ENCODE results near the gene LGMN. TPM values are rescaled to one million over a fixed set of nuclear protein-coding genes. Genes with fewer than 3 reads are reported as not detected.
"Not testable (repeated sequence)": the region's sequence is repeated elsewhere in the genome, so short reads cannot be mapped to it uniquely, and the experiment has no call there.

Gene LGMN
- polyA plus RNA-seq, 1 donor = 124 TPM

DNA sequence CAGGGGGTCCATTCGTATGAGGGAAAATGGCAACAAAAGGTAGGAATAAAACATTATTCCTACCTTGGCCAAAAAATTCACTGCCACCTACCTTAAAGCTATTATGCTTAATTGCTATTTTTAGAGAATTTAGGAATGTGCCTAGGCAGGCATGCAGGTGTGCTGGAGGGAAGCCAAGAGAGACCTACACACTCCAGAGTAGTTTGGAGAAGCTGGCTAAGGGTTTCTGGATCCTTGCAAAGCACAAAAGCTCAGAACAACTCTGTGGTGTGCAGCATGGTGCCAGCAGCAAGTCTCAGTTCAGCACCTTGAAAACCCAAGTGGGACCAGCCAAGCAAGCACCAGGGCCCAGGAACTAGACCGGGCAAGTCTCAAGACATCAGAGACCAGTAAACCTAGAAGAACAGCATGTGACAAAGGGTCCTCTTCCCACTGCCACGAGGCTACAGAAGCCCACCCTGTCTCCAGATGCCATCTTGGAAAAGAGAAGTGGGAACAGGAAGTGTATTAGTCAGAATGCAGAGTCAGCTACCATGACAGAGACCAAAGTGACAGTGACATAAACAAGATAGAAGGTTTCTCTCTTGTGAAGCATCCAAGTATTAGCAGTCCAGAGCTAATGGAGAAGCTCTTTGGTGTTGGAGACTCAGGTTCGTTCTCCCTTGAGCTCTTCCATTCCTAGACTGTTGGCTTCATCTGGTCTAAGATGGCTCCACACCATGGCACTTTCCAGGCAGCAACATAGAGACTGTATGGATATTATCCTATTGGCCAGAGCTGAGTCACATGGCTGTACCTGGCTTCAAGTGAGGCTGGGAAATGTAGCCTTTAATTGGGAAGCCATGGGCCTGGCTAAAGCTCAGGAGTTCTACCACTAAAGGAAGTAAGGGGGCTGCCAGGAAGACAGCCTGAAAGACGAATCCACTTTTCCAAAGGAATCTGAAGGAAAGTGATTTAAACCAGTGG, 15.5 kb upstream of the LGMN start:
- not testable (repeated sequence) for DNase-seq

- DNase-seq = no peak
Observed at GRCh38 chr14:92760524-92760805, 12.0 kb upstream of the LGMN start.

GRCh38 chr14:92759679-92760523, 11.5 kb upstream of the LGMN start:
- no peak for DNase-seq

- DNase-seq = no peak
Observed at GRCh38 chr14:92759300-92759678, 10.9 kb upstream of the LGMN start.

GRCh38 chr14:92756446-92756845, 8.0 kb upstream of the LGMN start:
- no peak for DNase-seq

DNA sequence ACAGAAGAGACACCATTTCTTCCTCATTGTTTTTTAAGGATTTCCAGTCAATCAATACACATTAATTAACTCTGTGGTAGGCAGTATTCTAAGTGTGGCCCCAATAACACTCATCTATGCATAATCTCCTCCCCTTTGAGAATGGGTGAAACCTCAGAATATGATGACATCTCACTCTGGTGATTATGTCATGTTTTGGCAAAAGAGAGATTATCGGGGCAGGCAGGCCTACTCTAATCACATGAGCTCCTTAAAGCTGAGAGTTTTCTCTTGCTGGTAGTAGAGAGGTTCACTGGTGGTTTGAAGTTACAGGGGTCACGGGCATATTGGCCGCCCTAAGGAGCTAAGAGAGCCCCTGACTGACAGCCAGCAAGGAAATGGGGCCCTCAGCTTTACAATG, 7.1 kb upstream of the LGMN start:
- no peak for DNase-seq

- DNase-seq = no peak
Observed at GRCh38 chr14:92754966-92755365, 6.5 kb upstream of the LGMN start.

- DNase-seq = no peak
Observed at GRCh38 chr14:92753250-92753649, 4.8 kb upstream of the LGMN start.

- DNase-seq = no peak
Observed at GRCh38 chr14:92751819-92752218, 3.4 kb upstream of the LGMN start.

DNA sequence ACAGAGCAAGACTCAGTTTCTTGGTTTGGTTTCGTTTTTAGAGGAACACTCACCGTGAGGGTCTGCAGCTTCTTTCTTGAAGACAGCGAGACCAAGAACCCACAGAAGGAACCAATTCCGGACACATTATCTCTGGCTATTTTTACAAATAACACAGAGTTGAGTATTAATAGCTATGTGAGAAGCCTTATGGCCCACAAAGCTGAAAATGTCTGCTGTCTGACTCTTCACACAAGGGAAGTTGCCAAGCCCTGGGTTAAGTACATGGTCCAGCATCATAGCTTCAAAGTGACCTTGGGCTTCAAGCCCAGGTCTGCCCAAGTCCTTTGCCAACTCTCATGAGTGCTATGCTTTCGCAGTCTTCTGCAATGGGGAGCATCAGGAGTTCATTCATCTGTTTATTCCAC, 2.6 kb upstream of the LGMN start:
- no peak for DNase-seq

DNA sequence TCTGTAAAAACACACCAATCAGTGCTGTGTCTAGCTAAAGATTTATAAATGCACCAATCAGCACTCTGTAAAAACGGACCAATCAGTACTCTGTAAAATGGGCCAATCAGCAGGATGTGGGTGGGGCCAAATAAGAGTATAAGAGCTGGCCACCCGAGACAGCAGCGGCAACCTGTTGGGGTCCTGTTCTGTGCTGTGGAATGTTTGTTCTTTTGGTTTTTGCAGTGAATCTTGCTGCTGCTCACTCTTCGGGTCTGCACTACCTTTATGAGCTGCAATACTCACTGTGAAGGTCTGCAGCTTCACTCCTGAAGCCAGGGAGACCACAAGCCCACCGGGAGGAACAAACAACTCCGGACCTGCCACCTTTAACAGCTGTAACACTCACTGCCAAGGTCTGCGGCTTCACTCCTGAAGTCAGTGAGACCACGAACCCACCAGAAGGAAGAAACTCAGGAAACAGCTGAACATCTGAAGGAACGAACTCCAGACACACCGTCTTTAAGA, 1.8 kb upstream of the LGMN start:
- DNase-seq = not testable (repeated sequence)

- DNase-seq = peak; percentile 24
Observed at GRCh38 chr14:92747701-92748258, 647 bp downstream of the LGMN start.

- DNase-seq = no peak
Observed at GRCh38 chr14:92744198-92744597, 4.2 kb downstream of the LGMN start.

DNA sequence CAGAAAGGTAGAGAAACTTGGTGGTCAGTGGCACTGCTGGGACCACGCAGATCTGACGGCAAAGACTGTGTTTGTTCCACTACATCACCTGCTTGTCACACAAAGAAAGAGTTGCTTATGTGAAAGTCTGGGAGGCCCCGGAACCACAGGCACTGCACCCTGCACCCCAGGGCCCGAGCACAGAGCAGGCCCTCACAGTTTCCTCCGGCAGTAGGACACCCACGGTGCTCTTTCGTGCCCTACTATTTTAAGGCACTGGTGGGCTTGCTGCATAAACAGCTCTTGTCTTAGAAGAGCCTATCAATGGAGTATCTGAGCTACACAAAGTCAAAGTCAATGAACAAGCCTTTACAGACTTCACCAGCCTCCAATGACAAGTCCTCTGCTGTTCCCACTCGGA, 8.0 kb downstream of the LGMN start:
- no peak for DNase-seq

- no peak for DNase-seq
Observed at GRCh38 chr14:92737619-92738188, 10.7 kb downstream of the LGMN start.

GRCh38 chr14:92737206-92737605, 11.2 kb downstream of the LGMN start:
- no peak for DNase-seq

DNA sequence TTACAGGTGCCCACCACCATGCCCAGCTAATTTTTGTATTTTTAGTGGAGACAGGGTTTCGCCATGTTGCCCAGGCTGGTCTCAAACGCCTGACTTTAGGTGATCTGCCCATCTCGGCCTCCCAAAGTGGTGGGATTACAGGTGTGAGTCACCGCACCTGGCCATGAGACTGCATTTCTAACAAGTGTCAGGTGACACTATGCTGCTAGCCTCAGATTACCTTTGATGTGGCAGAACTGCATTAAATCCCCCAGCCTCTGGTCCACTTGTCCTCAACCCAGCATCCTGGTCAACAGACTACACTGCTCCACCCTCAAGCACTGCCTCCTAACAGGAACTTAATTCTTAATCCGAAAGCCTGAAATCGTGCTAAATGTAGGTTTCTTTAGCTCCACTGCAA, 13.1 kb downstream of the LGMN start:
- DNase-seq = no peak

- no peak for DNase-seq
Observed at GRCh38 chr14:92734618-92735017, 13.8 kb downstream of the LGMN start.

DNA sequence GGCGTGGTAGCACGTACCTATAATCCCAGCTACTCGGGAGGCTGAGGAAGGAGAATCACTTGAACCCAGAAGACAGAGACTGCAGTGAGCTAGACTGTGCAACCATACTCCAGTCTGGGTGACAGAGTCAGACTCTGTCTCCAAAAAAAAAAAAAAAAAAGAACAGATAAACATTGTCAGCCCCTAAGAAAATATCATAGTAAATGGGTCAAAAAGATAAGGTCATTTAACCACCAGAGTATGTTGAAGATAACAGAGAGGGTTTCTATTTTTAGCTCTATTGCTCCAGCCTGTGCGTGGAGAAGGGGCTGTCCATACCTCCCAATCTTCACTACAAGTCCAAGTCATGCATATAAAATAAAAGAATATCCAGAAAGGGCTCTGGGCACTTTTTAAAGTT, 15.4 kb downstream of the LGMN start:
- no peak for DNase-seq

GRCh38 chr14:92731622-92732115, 16.8 kb downstream of the LGMN start:
- no peak for DNase-seq

GRCh38 chr14:92729634-92730358, 18.6 kb downstream of the LGMN start:
- DNase-seq = no peak

Data from left kidney (tissue), 2 donors.